GM10248 (cell line): Measurements from ENCODE around the gene BHLHE41.

Source experiments
- CTCF ChIA-PET: fragments of 300-600 bp; sonication (Branson Sonifier 250); formaldehyde crosslinking; extraction: SDS; loops from one replicate; lab custom pipeline; 2021; ENCODE audit warnings: antibody characterized with exemption; lab: Yijun Ruan, JAX
- POLR2A ChIA-PET: fragments of 350-650 bp; sonication (Branson Sonifier 250); formaldehyde crosslinking; extraction: SDS; loops from one replicate; lab custom pipeline; 2020; ENCODE audit warnings: antibody characterized with exemption; lab: Yijun Ruan, JAX
- DNase-seq: peaks from one replicate; pipeline ENCODE4 v3.0.0; 2012; ENCODE audit errors: extremely low spot score
- CTCF ChIP-seq: IDR thresholded peaks from 2 replicates; pipeline ENCODE4 v1.5.1; 2012; ENCODE audit warnings: mild to moderate bottlenecking, low read depth; ENCODE audit errors: extremely low read depth, missing control alignments, control extremely low read depth

Gene BHLHE41

GRCh38 chr12:26130728-26131127, 5.9 kb upstream of the BHLHE41 start:
- no peak for DNase-seq
- CTCF ChIA-PET: interaction anchor here (1.0 kb wide), 1 partner anchor 33 kb away, joined by 3 read pairs; no protein-coding TSS in a partner anchor
- POLR2A ChIA-PET: no interaction called here
- no peak for TF ChIP-seq CTCF

- POLR2A ChIA-PET: no interaction called here
- TF ChIP-seq CTCF: no peak
- CTCF ChIA-PET: interaction anchor here (0.7 to 2.0 kb wide), 4 partner anchors 13 to 187 kb away, joined by 3 to 4 read pairs (median 4); no protein-coding TSS in a partner anchor
- no peak for DNase-seq
Measured at GRCh38 chr12:26128168-26128567, 3.3 kb upstream of the BHLHE41 start.

- TF ChIP-seq CTCF: no peak
- POLR2A ChIA-PET: no interaction called here
- CTCF ChIA-PET: interaction anchor here (1.0 to 2.0 kb wide), 3 partner anchors 19 to 187 kb away, joined by 4 read pairs; no protein-coding TSS in a partner anchor
- DNase-seq: no peak
Measured at GRCh38 chr12:26127404-26127803, 2.6 kb upstream of the BHLHE41 start.

- peak; percentile 61 for DNase-seq
- TF ChIP-seq CTCF: no peak
- ChIA-PET POLR2A (no interaction called here), CTCF (interaction anchor here (1.9 to 2.0 kb wide), 2 partner anchors 47 to 188 kb away, joined by 4 read pairs; no protein-coding TSS in a partner anchor)
Measured at GRCh38 chr12:26126340-26127284, 1.8 kb upstream of the BHLHE41 start.

- ChIA-PET POLR2A (no interaction called here), CTCF (interaction anchor here (0.8 to 3.1 kb wide), 2 partner anchors 11 to 37 kb away, joined by 3 to 8 read pairs; no protein-coding TSS in a partner anchor)
- no peak for TF ChIP-seq CTCF
- DNase-seq: peak; percentile 46
Measured at GRCh38 chr12:26125400-26126339, 833 bp upstream of the BHLHE41 start.
